Sigmoid colon (tissue), 4 donors: ENCODE results near the gene ZFP64.

Experiments used
- CTCF ChIP-seq, 4 experiments: fragments of 450-650 bp in 3 of 4; fragments of 200-600 bp in 1 of 4; IDR thresholded peaks; one replicate each; pipeline ENCODE4 v1.5.1; 2016 to 2019; ENCODE audit warnings: antibody characterized with exemption in 4 of 4, mild to moderate bottlenecking in 3 of 4, moderate library complexity in 2 of 4
- POLR2A ChIP-seq, 2 donors: fragments of 450-650 bp; IDR thresholded peaks; one replicate each; pipeline ENCODE4 v1.6.1; 2016; ENCODE audit warnings: antibody characterized with exemption in 2 of 2, mild to moderate bottlenecking in 2 of 2, moderate library complexity in 2 of 2
- POLR2AphosphoS5 ChIP-seq, 4 donors: sonication (generic); formaldehyde crosslinking; IDR thresholded peaks; one replicate each; pipeline ENCODE4 v1.6.1; 2017; ENCODE audit warnings: antibody characterized with exemption in 4 of 4

GRCh38 chr20:52103913-52104545, 87.5 kb downstream of the ZFP64 start:
- TF ChIP-seq POLR2A (IDR thresholded peaks at IDR 0.05) = no peak
- TF ChIP-seq CTCF (IDR thresholded peaks at IDR 0.05) = no peak
- TF ChIP-seq POLR2AphosphoS5 (IDR thresholded peaks at IDR 0.05) = no peak
